ENCODE data around the gene CHTF18.

CHTF18 gene

GRCh38 chr16:776824-777223 is 11.6 kb upstream of the CHTF18 start:
- no peak for DNase-seq

DNA sequence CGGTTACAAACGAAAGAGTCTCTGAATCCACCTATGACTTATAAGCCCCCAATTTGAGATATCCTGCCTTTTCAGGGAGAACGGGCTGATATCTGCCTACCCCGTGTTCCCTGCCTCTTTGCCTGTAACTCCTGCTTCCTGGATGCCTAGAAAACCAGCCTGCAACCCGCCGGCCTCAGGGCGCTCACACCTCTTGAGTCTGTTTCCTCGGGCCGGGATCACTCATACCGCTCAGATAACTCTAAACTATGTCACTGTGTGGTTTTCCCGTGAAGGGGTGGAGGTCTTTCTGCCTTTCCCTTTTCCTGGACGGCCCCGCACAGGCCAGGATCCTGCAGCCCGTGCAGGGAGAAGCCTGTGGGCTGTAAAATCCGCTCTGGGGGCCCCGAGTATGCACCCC is 10.6 kb upstream of the CHTF18 start:
- DNase-seq = no peak

GRCh38 chr16:778447-778846 is 10.0 kb upstream of the CHTF18 start:
- no peak for DNase-seq

- DNase-seq = no peak
Measured at GRCh38 chr16:778909-779527, 9.4 kb upstream of the CHTF18 start.

DNA sequence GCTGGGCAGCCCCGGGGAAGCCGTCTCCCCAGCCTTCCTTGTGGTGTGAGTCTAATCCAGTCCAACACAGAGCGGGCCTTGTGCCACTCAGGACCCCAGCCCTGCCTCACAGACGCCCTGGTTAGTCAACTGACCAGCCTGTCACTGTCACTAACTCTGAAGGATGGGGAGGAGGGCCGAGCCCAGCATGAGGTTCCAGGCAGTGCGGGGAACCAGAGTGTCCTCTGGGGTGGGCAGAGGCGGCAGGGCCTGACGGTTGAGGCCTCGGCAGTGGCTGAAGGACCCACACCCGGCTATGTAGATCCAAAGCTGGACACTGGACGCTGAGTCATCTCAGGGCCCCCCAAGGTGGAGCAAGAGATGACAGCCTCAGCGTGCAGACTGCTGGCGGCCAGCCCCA is 8.9 kb upstream of the CHTF18 start:
- DNase-seq = no peak

DNA sequence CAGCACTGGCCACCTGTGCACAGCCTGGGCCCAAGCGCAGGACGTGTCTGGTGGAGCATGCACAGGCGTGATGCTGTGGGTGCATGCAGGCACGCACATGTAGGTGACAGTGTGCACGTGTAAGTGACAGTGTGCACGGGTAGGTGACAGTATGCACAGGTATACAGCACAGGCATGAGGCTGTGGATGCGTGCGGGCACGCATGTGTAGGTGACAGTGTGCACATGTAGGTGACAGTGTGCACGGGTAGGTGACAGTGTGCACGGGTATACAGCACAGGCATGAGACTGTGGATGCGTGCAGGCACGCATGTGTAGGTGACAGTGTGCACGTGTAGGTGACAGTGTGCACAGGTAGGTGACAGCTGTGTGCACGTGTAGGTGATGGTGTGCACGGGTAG is 8.1 kb upstream of the CHTF18 start:
- no peak for DNase-seq

DNA sequence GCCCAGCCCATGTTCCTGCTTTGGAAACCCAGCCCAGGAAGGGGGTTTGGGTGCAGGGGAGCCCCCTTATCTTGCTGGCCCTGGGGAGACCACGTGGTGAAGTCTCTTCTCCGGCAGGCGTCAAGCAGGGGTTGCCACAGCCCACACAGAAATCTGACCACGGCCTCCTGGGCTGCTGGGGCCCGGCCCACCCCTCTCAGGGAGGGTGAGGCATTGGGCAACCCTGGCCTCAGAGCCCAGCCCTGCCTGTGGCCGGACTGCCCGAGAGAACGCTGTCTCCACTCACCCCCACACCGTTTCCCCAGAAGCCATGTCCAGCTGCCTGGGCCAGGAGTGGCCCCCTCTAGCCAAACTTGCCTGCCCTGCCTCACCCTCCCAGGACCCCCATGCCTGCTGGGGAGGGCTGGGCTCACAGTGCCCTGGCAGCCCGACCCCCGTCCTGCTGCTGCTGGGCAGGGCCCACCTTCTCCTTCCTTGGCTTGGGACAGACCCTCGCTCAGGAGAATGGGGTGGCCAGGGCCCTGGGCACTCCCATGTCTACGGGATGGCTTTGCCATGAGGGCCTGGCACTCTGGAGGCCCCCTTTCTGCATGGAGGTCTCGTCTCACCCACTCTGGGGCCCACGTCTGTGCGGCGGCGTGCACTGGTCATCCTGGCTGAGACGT is 6.9 kb upstream of the CHTF18 start:
- DNase-seq = no peak

DNA sequence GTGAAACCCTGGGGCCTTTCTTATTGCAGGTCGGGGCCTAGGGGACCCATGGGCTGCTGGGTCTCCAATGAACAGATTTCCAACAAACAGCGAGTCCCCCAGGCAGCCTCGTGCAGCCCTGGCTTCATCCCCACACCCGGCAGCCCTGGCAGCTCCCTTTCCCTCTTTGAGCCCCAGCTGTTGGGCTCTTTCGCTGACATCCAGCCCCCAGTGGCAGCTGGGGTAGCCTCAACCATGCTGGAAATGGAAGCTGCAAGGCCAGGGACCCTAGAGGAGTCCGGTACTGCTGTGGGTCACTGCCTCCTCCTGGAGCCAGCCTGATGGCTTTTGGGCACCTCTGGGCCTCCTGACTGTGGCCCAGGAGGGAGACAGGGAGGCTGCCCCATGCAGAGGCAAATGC is 6.2 kb upstream of the CHTF18 start:
- DNase-seq = no peak

GRCh38 chr16:782766-783403 is 5.5 kb upstream of the CHTF18 start:
- DNase-seq = no peak

- no peak for DNase-seq
Measured at GRCh38 chr16:783404-784161, 4.8 kb upstream of the CHTF18 start.

DNA sequence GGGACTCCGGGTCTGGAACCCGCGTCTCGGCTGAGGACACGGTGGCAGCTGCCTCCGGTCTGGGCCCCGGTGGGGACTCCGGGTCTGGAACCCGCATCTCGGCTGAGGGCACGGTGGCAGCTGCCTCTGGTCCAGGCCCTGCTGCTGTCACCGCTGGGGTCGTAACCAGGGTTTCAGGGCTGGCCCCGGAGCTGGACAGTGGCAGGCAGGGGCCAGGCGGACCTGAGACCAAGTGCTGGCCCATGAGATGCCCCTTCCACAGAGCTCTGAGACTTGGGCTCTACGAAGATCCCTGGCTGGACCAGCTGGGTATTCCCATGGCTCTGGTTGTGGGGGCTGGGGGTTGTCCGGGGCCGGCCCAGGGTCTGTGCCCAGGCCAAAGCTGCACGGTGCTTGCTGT is 4.0 kb upstream of the CHTF18 start:
- no peak for DNase-seq

GRCh38 chr16:785563-786535 is 2.6 kb upstream of the CHTF18 start:
- DNase-seq = peak; percentile 92

DNA sequence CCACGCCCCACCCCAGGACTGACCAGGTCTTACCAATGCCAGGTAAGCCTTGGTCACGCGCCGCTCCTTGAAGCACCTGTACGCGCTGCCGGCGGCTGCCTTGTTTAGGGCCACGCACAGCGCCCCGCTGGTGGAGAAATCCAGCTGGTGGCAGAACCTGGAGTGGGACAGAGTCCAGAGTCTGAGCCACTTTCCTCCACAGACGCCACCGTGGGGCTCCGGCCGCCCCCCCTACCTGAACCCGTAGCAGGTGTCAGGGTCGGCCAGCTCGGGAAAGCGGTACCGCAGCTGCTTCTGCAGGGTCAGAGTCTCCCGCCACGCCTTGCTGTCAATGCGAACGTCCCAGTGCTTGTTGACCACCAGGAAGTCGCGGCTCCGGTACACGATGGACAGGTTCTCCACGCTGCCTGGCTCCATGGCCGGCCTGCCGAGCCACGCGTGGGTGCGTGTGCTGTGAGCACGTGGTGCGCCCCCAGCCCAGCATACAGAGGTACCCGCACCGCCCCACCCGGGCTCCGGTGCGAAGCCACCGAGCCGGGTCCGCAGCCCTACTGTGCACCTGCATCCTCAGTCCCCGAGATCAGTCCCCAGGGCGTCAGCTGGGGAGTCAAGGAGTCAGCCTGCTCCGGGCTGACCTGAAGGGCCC is 976 bp upstream of the CHTF18 start:
- DNase-seq = no peak

DNA sequence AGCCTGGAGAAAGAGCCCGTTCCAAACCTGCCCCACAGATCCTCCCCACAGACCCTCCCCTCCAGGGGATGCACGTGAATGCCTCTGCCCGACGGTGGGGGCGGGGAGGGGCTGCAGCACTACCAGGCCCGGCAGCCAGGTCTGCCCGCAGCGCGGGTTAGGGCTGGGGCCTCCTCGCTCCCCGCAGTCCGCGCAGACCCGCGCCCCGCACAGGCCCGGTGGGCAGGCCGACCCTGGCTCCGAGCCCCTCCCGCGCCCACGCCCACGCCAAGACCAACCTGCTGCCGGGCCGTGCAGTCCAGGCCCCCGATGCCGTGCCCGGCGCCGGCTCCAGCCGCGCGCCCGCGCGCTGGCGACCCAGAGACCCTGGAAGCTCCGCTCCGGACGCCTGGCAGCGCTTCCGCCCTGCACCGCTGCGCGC is 432 bp upstream of the CHTF18 start, which contains the start of gene RPUSD1:
Gene RPUSD1, minus strand, starts transcription at position 404 of the 421 bp plus-strand sequence. CDS start 644 bp downstream, outside the sequence.
- no peak for DNase-seq

- DNase-seq = no peak
Measured at GRCh38 chr16:789191-789850, 901 bp downstream of the CHTF18 start.

- no peak for DNase-seq
Measured at GRCh38 chr16:790086-790485, 1.7 kb downstream of the CHTF18 start.

GRCh38 chr16:791131-791530 is 2.7 kb downstream of the CHTF18 start:
- no peak for DNase-seq

DNA sequence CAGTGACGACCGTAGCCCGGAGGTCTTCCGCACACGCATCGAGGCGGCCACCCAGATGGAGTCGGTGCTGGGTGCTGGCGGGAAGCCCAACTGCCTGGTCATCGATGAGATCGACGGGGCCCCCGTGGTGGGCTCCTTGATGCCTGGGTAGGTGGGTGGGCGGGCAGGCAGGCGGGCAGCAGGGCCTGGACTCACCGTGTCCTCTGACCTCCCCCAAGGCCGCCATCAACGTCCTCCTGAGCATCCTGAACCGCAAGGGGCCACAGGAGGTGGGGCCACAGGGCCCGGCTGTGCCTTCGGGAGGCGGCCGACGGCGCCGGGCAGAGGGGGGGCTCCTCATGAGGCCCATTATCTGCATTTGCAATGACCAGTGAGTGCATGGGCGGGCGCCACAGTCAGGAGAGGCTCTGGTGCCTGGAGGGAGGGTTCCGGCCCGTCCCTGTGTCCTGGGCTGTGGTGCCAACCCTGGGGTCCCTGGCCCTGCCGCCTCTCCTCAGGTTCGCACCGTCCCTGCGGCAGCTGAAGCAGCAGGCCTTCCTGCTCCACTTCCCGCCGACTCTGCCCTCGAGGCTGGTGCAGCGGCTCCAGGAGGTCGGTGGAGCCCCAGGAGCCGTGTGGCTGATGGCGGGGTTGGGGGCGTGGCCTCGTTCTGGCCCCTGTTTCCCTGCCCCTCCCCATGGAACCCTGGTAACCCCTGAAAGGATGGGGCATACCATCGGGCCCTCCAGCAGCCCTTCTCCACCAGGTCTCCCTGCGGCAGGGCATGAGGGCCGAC is 4.0 kb downstream of the CHTF18 start:
- DNase-seq = no peak

GRCh38 chr16:793414-793813 is 5.0 kb downstream of the CHTF18 start:
- DNase-seq = no peak

- DNase-seq = no peak
Measured at GRCh38 chr16:794091-794822, 5.8 kb downstream of the CHTF18 start.
